Right cardiac atrium (tissue), 5 donors: ENCODE data around the gene ATP6V0B. TPM values are rescaled to one million over a fixed set of nuclear protein-coding genes. Genes with fewer than 3 reads are reported as not detected.

Experiments
- ATAC-seq, 2 donors: fragments of 200-7000 bp; cut with Tn5 transposase; one replicate each; pipeline versions ENCODE4 v1.8.0 to v1.9.1; 2020; ENCODE audit warnings: moderate library complexity in 2 of 2, mild to moderate bottlenecking in 1 of 2
- DNase-seq, 3 donors: peaks; one replicate each; pipeline ENCODE4 v3.0.0-alpha.2; 2020
- H3K27ac ChIP-seq: one replicate; pipeline ENCODE4 v1.5.1; 2013; ENCODE audit warnings: mild to moderate bottlenecking, low read length, control low read depth, moderate library complexity
- H3K27me3 ChIP-seq: one replicate; pipeline ENCODE4 v1.6.1; 2013; ENCODE audit not compliant: control insufficient read depth, insufficient read depth
- H3K4me1 ChIP-seq: one replicate; pipeline ENCODE4 v1.6.1; 2013; ENCODE audit warnings: low read length; ENCODE audit not compliant: control insufficient read depth, insufficient read depth
- H3K4me3 ChIP-seq: one replicate; pipeline ENCODE4 v1.5.1; 2013; ENCODE audit warnings: low read length, control low read depth
- H3K9me3 ChIP-seq: one replicate; pipeline ENCODE4 v1.6.1; 2013; ENCODE audit warnings: low read length; ENCODE audit not compliant: control insufficient read depth
- WGBS: extraction: QIAGEN DNeasy Blood & Tissue Kit; methylation state at CpG from one replicate; pipeline ENCODE4 v1.1.7; 2013; 5-methylcytosine and 5-hydroxymethylcytosine counted together
- intact Hi-C, 4 donors: fragments of 100-400 bp; cut with DNase I; formaldehyde crosslinking; loops; one replicate each; pipeline versions ENCODE4 v1.11.0 to v1.14.0; 2022 to 2023
- polyA plus RNA-seq: library from polyadenylated mRNA; stranded (reverse); fragments of 200-250 nt; gene quantifications from one replicate; pipeline ENCODE4 v1.2.3, GENCODE V29; 2013
- total RNA-seq, 4 donors: library from RNA; stranded (reverse); fragmentation: NEBNext Ultra II Directional; extraction: Animal tissue kit (Norgen Biotek cat#: 25700); gene quantifications; one replicate each; pipeline ENCODE4 v1.2.1, GENCODE V29; 2021
- donor health status: healthy with polysubstance abuse.
- donor health status: DM: no; HTN: yes; CAD: no.
- donor health status: DM: no; HTN: no; CAD: no.
- donor health status: DM: no; HTN: yes; CAD: no; lungs with severe emphysema.
- donor health status: DM: yes; HTN: yes; CAD: no.

The ATP6V0B gene
- total and polyA plus RNA-seq, 5 donors = 76.9 to 118 (median 110) TPM

DNA sequence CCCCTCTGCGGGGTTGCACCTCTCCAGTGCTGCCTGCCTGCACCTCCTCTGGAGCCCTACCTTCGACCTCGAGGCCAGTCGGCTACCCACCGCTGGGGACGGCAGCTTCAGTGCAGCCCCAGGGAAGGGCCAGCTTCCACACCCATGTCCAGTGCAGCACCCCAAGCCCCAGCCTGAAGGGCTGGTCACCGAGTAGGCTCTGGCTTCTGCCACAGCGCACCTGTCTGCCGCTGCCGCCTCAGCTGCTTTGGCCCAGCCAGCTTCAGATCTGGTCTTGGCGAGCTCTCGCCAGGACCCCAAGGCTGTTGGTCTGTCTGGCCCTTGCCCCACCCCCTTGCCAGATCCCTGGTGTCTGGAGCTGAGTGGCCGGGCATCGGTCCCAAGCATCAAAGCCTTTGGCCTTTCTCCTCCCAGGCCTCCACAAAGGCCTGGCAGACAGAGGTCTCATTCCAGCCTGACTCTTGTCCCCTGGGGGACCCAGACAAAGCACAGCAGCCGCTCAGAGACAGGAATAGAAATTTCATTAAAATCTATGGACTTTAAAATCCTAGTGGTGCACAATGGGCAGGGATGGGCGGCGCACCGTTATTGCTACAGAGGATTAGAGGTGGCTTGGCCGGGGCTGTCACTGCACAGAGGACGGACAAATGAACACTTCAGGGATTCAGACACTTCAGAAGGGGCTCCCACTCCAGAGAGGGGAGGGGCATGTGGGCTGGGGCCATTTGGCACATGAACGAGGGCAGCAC, 21.4 kb downstream of the ATP6V0B start:
- DNase-seq (peak in 1 of 3 donors; percentile 54), ATAC-seq (no peak)
- intact Hi-C loops = loop anchor here in 1 of 4 donors (5.0 kb wide), 1 partner anchor 36 kb away; the partner anchor contains the start of gene SLC6A9
- H3K4me3 ChIP-seq = no peak overlapping the region
- WGBS = 73% methylated on average over 21 of the region's 21 CpGs
- no peaks in the 10 kb centered on the region for H3K9me3 ChIP-seq
- no peak overlapping the region for H3K27ac ChIP-seq
- no peaks in the 10 kb centered on the region for H3K4me1 ChIP-seq
- H3K27me3 ChIP-seq = no peaks in the 10 kb centered on the region

- DNase-seq = no peak
- Histone ChIP-seq H3K9me3 (no peaks in the 10 kb centered on the region), H3K27ac (no peak overlapping the region), H3K4me1 (no peaks in the 10 kb centered on the region), H3K27me3 (no peaks in the 10 kb centered on the region), H3K4me3 (no peak overlapping the region)
- intact Hi-C loops = loop anchor here in 1 of 4 donors (5.0 kb wide), 1 partner anchor 36 kb away; the partner anchor contains the start of gene SLC6A9
- 74% methylated on average over 6 of the region's 6 CpGs for WGBS
- ATAC-seq = no peak
Measured at GRCh38 chr1:43996733-43997115, 22.0 kb downstream of the ATP6V0B start.

GRCh38 chr1:43997295-43997999, 22.7 kb downstream of the ATP6V0B start:
- Histone ChIP-seq H3K27me3 (no peaks in the 10 kb centered on the region), H3K4me1 (no peaks in the 10 kb centered on the region), H3K27ac (no peak overlapping the region), H3K9me3 (no peaks in the 10 kb centered on the region), H3K4me3 (no peak overlapping the region)
- intact Hi-C loops = loop anchor here in 1 of 4 donors (5.0 kb wide), 1 partner anchor 35 kb away; the partner anchor contains the start of gene SLC6A9
- 81% methylated on average over 22 of the region's 22 CpGs for WGBS
- ATAC-seq = no peak
- DNase-seq = peak in 1 of 3 donors; percentile 39

- H3K9me3 ChIP-seq = no peaks in the 10 kb centered on the region
- DNase-seq (no peak), ATAC-seq (no peak)
- WGBS = 86% methylated on average over 11 of the region's 11 CpGs
- H3K27ac ChIP-seq = no peak overlapping the region
- no peaks in the 10 kb centered on the region for H3K27me3 ChIP-seq
- no peak overlapping the region for H3K4me3 ChIP-seq
- intact Hi-C loops = loop anchor here in 1 of 4 donors (5.0 kb wide), 1 partner anchor 34 kb away; the partner anchor contains the start of gene SLC6A9
- no peaks in the 10 kb centered on the region for H3K4me1 ChIP-seq
Measured at GRCh38 chr1:43998000-43998378, 23.2 kb downstream of the ATP6V0B start.

GRCh38 chr1:43999455-43999854, 24.7 kb downstream of the ATP6V0B start:
- H3K4me3 ChIP-seq = no peak overlapping the region
- ATAC-seq = no peak
- H3K4me1 ChIP-seq = no peaks in the 10 kb centered on the region
- 78% methylated on average over 8 of the region's 8 CpGs for WGBS
- H3K9me3 ChIP-seq = no peaks in the 10 kb centered on the region
- peak in 1 of 3 donors; percentile 32 for DNase-seq
- no peaks in the 10 kb centered on the region for H3K27me3 ChIP-seq
- no peak overlapping the region for H3K27ac ChIP-seq
- intact Hi-C loops = loop anchor here in 1 of 4 donors (5.0 kb wide), 1 partner anchor 33 kb away; the partner anchor contains the start of gene SLC6A9

GRCh38 chr1:44000122-44000665, 25.4 kb downstream of the ATP6V0B start:
- 74% methylated on average over 8 of the region's 8 CpGs for WGBS
- no peaks in the 10 kb centered on the region for H3K4me1 ChIP-seq
- H3K27me3 ChIP-seq = no peaks in the 10 kb centered on the region
- intact Hi-C loops = loop anchor here in 2 of 4 donors (5.0 kb wide), 2 partner anchors 37 to 47 kb away; no protein-coding TSS in a partner anchor
- H3K9me3 ChIP-seq = no peaks in the 10 kb centered on the region
- DNase-seq (peak in 1 of 3 donors; percentile 26), ATAC-seq (no peak)
- H3K4me3 ChIP-seq = no peak overlapping the region
- H3K27ac ChIP-seq = no peak overlapping the region

DNA sequence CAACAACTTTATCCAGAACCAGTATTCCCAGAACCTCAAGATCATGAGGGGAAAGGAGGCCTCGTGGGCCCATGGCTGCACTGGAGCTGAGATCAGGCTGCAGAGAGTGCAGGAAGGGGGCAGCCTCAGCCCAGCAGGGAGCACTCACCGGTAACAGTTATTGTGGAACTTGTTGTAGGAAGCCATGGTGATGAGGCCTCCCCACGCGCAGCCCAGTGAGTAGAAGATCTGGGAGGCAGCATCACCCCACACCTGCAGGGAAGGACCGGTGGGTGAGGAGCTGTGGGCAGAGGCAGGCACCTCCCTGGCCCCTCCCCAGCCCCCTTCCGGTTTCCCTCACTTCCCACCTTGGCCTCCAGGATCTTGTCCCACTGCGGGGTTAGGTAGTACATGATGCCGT, 27.4 kb downstream of the ATP6V0B start:
- intact Hi-C loops = loop anchor here in 2 of 4 donors (5.0 kb wide), 2 partner anchors 35 to 45 kb away; no protein-coding TSS in a partner anchor
- WGBS = 77% methylated on average over 8 of the region's 8 CpGs
- Histone ChIP-seq H3K9me3 (no peaks in the 10 kb centered on the region), H3K27ac (no peak overlapping the region), H3K27me3 (no peaks in the 10 kb centered on the region), H3K4me1 (no peaks in the 10 kb centered on the region), H3K4me3 (no peak overlapping the region)
- no peak for DNase-seq
- ATAC-seq = no peak

GRCh38 chr1:44002606-44003157, 27.9 kb downstream of the ATP6V0B start:
- DNase-seq = no peak
- no peak for ATAC-seq
- Histone ChIP-seq H3K4me3 (no peak overlapping the region), H3K9me3 (no peaks in the 10 kb centered on the region), H3K4me1 (no peaks in the 10 kb centered on the region), H3K27ac (no peak overlapping the region), H3K27me3 (no peaks in the 10 kb centered on the region)
- intact Hi-C loops = loop anchor here in 2 of 4 donors (5.0 kb wide), 2 partner anchors 35 to 45 kb away; no protein-coding TSS in a partner anchor
- WGBS = 82% methylated on average over 14 of the region's 14 CpGs

- intact Hi-C loops = no loop called here
- no peak overlapping the region for H3K27ac ChIP-seq
- no peak for DNase-seq
- 93% methylated on average over 12 of the region's 12 CpGs for WGBS
- H3K4me3 ChIP-seq = no peak overlapping the region
- H3K9me3 ChIP-seq = no peaks in the 10 kb centered on the region
- ATAC-seq = no peak
- no peaks in the 10 kb centered on the region for H3K27me3 ChIP-seq
- no peaks in the 10 kb centered on the region for H3K4me1 ChIP-seq
Measured at GRCh38 chr1:44008259-44008658, 33.5 kb downstream of the ATP6V0B start.

GRCh38 chr1:44010935-44011471, 36.2 kb downstream of the ATP6V0B start:
- H3K27me3 ChIP-seq = no peaks in the 10 kb centered on the region
- H3K4me1 ChIP-seq = no peaks in the 10 kb centered on the region
- 77% methylated on average over 11 of the region's 11 CpGs for WGBS
- intact Hi-C loops = no loop called here
- no peaks in the 10 kb centered on the region for H3K9me3 ChIP-seq
- H3K27ac ChIP-seq = no peak overlapping the region
- peak in 1 of 3 donors; percentile 16 for DNase-seq
- H3K4me3 ChIP-seq = no peak overlapping the region
- no peak for ATAC-seq
